ENCODE results near the gene TRIM17.

The TRIM17 gene

GRCh38 chr1:228373004-228373680 lies 43.5 kb downstream of the TRIM17 start:
- CTCF ChIA-PET: no interaction called here
- POLR2A ChIA-PET: no interaction called here

DNA sequence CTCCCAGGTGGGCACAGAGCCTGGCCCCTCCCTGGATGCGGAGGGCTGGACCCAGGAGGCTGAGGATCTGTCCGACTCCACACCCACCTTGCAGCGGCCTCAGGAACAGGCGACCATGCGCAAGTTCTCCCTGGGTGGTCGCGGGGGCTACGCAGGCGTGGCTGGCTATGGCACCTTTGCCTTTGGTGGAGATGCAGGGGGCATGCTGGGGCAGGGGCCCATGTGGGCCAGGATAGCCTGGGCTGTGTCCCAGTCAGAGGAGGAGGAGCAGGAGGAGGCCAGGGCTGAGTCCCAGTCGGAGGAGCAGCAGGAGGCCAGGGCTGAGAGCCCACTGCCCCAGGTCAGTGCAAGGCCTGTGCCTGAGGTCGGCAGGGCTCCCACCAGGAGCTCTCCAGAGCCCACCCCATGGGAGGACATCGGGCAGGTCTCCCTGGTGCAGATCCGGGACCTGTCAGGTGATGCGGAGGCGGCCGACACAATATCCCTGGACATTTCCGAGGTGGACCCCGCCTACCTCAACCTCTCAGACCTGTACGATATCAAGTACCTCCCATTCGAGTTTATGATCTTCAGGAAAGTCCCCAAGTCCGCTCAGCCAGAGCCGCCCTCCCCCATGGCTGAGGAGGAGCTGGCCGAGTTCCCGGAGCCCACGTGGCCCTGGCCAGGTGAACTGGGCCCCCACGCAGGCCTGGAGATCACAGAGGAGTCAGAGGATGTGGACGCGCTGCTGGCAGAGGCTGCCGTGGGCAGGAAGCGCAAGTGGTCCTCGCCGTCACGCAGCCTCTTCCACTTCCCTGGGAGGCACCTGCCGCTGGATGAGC lies 44.3 kb downstream of the TRIM17 start:
- POLR2A ChIA-PET: no interaction called here
- no peak for TF ChIP-seq CTCF (IDR thresholded peaks at IDR 0.05; ENCODE audit: control extremely low read depth, extremely low read depth, low read depth, missing control alignments)
- CTCF ChIA-PET: no interaction called here
- DNase-seq (ENCODE audit: extremely low spot score): no peak

More at GRCh38 chr1:228373004-228373680, 43.5 kb downstream of the TRIM17 start:
- DNase-seq (ENCODE audit: extremely low spot score): no peak
- no peak for TF ChIP-seq CTCF (IDR thresholded peaks at IDR 0.05; ENCODE audit: control extremely low read depth, extremely low read depth, low read depth, missing control alignments)

DNA sequence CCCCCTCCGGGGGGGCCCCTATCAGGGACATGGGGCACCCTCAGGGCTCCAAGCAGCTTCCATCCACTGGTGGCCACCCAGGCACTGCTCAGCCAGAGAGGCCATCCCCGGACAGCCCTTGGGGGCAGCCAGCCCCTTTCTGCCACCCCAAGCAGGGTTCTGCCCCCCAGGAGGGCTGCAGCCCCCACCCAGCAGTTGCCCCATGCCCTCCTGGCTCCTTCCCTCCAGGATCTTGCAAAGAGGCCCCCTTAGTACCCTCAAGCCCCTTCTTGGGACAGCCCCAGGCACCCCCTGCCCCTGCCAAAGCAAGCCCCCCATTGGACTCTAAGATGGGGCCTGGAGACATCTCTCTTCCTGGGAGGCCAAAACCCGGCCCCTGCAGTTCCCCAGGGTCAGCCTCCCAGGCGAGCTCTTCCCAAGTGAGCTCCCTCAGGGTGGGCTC lies 44.9 kb downstream of the TRIM17 start:
- TF ChIP-seq CTCF (IDR thresholded peaks at IDR 0.05; ENCODE audit: control extremely low read depth, extremely low read depth, low read depth, missing control alignments): no peak
- POLR2A ChIA-PET: no interaction called here
- CTCF ChIA-PET: no interaction called here
- DNase-seq (ENCODE audit: extremely low spot score): no peak

DNA sequence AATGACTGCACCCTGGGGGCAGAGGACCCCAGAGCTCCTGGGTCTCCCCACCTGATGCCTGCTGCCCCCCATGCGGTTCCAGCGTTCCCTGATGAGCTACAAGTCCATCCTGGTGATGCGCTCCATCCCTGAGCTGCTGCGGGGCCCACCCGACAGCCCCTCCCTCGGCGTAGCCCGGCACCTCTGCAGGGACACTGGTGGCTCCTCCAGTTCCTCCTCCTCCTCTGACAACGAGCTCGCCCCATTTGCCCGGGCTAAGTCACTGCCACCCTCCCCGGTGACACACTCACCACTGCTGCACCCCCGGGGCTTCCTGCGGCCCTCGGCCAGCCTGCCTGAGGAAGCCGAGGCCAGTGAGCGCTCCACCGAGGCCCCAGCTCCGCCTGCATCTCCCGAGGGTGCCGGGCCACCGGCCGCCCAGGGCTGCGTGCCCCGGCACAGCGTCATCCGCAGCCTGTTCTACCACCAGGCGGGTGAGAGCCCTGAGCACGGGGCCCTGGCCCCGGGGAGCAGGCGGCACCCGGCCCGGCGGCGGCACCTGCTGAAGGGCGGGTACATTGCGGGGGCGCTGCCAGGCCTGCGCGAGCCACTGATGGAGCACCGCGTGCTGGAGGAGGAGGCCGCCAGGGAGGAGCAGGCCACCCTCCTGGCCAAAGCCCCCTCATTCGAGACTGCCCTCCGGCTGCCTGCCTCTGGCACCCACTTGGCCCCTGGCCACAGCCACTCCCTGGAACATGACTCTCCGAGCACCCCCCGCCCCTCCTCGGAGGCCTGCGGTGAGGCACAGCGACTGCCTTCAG lies 45.5 kb downstream of the TRIM17 start:
- DNase-seq (ENCODE audit: extremely low spot score): no peak
- no peak for TF ChIP-seq CTCF (IDR thresholded peaks at IDR 0.05; ENCODE audit: control extremely low read depth, extremely low read depth, low read depth, missing control alignments)
- ChIA-PET CTCF (no interaction called here), POLR2A (no interaction called here)

GRCh38 chr1:228370439-228370940 lies 46.2 kb downstream of the TRIM17 start:
- ChIA-PET POLR2A (no interaction called here), CTCF (no interaction called here)
- DNase-seq (ENCODE audit: extremely low spot score): no peak
- no peak for TF ChIP-seq CTCF (IDR thresholded peaks at IDR 0.05; ENCODE audit: control extremely low read depth, extremely low read depth, low read depth, missing control alignments)

Data from GM10248 (cell line).